HG03575 (cell line): ENCODE results near the gene STK33.

ENCODE experiments used
- ATAC-seq: cut with Tn5 transposase; IDR thresholded peaks from one replicate; pipeline ENCODE4 v1.9.1; 2021; ENCODE audit not compliant: unreplicated experiment, insufficient number of reproducible peaks, low FRiP score; ENCODE audit errors: extremely low read depth

STK33 gene

GRCh38 chr11:8564526-8564925 is 29.5 kb downstream of the STK33 start:
- ATAC-seq: no peak

DNA sequence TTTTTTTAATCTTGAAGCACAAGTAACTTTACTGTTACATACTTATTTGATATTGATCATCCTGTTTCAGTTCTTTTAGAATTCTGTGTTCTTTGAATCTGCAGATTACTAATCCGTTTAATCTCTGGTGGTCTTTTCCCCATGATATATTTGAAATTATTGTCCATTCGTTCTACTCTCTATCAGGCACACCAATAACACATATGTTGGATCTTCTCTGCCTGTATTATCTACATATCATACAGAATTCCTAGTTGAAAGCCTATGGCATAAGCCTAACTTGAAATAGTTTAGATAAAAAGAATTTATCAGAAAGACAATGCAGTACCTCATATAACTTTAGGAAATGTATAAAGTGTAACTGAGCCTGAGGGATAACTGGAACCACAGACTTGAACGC is 32.6 kb downstream of the STK33 start:
- no peak for ATAC-seq

- ATAC-seq: no peak
These were observed 35.6 kb downstream of the STK33 start for GRCh38 chr11:8558436-8558835.

- no peak for ATAC-seq
These were observed 48.2 kb downstream of the STK33 start for GRCh38 chr11:8545698-8546366.

- ATAC-seq: no peak
These were observed 49.2 kb downstream of the STK33 start for GRCh38 chr11:8544807-8545206.

DNA sequence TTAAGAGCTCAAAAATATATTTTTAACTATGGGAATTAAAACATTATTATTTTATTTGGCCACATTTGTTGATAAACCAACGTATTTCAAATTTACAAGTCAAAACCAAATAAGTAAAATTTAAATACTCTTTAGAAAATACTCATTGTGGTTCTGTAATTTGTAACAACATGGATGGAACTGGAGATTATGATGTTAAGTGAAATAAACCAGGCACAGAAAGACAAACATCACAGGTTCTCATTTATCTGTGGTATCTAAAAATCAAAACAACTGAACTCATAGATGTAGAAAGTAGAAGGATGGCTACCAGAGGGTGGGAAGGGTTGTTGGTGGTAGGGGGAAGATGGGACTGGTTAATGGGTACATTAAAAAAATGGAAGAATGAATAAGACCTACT is 50.8 kb downstream of the STK33 start:
- ATAC-seq: no peak

GRCh38 chr11:8541448-8541847 is 52.6 kb downstream of the STK33 start:
- ATAC-seq: no peak

DNA sequence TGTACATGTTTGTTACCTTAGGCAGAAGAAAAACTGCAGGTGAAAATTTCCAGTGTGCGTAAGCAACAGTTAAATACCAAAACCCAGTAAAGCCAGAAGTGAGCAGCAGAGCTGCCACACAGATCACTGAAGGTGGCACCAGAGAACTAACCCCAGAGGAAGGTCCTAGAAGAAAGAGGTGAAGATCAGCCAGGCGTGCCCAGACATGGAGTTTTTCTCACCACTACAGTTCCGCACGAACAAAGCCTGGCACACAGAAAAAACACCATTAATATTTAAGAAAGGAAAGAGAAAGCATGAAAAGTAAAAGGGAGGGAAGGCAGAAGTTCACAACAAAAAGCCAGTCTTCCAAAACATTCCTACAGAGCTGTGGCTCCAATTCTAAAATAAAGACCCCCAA is 60.7 kb downstream of the STK33 start:
- peak; percentile 66 for ATAC-seq

- ATAC-seq: peak; percentile 50
These were observed 61.6 kb downstream of the STK33 start for GRCh38 chr11:8532475-8532874.

- no peak for ATAC-seq
These were observed 62.0 kb downstream of the STK33 start for GRCh38 chr11:8531982-8532381.

DNA sequence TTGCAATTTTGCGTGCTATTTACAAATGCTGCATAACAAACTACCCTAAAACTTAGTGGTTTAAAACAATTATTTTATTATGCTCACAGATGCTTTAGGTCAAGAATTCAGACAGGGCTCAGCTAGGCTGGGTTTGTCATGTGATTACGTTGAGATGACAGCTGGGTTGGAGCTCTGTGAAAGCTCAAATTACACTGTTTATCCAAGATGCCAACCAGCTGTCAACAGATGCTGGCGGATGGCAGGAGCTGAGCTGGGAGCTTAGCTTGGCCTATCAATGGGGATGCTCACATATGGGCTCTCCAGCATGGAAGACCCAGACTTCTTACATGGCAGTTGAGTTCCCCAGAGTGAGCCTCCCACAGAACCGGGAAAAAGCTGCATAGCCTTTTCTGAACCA is 62.7 kb downstream of the STK33 start:
- no peak for ATAC-seq

GRCh38 chr11:8527939-8528338 is 66.1 kb downstream of the STK33 start:
- no peak for ATAC-seq

DNA sequence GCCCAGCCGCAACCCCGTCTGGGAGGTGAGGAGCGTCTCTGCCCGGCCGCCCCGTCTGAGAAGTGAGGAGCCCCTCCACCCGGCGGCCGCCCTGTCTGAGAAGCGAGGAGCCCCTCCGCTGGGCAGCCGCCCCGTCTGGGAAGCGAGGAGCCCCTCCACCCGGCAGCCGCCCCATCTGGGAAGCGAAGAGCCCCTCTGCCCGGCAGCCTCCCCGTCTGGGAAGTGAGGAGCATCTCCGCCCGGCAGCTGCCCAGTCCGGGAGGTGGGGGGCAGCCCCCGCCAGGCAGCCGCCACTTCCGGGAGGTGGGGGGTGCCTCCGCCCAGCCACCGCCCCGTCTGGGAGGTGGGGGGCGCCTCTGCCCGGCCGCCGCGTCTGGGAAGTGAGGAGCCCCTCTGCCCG is 70.6 kb downstream of the STK33 start:
- ATAC-seq: no peak

DNA sequence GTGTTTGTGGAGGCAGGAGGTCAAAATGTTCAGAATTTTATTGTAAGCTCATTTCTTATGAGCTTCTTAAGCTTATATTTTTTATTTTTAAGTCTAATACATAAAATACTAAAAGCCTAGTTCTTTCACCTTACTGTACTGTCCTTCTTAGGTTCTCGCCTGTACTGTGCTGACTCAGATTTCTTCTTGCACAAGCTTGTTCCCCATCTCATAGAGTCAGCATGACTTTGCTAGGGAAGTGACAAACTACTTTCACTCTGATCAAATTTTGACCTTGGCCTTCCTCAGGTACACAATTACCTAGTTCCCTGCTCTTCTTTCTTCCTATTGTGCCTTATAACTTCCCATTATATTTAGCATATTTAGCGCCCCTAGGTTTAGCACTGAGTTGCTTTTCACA is 81.5 kb downstream of the STK33 start:
- ATAC-seq: no peak

- no peak for ATAC-seq
These were observed 90.1 kb downstream of the STK33 start for GRCh38 chr11:8503910-8504364.

DNA sequence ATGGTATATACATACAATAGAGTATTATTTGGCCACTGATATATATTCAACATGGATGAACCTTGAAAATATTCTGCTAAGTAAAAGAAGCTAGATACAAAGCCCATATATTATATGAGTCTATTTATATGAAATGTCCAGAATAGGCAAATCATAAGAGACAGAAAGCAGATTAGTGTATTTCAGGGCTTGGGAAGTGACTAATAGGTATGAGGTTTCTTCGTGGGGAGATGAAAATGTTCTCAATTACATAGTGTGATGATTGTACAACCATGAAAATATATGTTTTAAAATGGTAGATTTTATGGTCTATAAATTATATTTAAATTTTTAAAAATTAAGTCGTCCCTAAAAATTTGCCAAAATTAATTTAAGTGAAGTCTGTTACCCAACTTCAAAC is 92.2 kb downstream of the STK33 start:
- ATAC-seq: no peak

- ATAC-seq: no peak
These were observed 105.6 kb downstream of the STK33 start for GRCh38 chr11:8488395-8488794.

DNA sequence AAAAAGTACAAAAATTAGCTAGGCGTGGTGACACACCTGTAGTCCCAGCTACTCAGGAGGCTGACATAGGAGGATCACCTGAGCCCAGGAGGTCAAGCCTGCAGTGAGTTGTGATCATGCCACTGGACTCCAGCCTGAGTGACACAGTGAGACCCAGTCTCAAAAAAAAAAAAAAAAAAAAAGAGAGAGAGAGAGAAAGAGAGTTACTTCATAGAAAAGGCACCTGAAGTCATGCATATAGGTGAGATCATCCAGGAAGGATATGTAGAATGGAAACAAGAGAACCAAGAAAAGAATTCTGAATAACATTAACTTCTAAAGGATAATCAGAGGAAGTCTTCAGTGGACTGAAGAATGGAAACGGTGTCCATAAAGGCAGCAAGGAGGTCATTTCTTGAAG is 106.8 kb downstream of the STK33 start:
- no peak for ATAC-seq

GRCh38 chr11:8484251-8484650 is 109.8 kb downstream of the STK33 start:
- ATAC-seq: no peak

DNA sequence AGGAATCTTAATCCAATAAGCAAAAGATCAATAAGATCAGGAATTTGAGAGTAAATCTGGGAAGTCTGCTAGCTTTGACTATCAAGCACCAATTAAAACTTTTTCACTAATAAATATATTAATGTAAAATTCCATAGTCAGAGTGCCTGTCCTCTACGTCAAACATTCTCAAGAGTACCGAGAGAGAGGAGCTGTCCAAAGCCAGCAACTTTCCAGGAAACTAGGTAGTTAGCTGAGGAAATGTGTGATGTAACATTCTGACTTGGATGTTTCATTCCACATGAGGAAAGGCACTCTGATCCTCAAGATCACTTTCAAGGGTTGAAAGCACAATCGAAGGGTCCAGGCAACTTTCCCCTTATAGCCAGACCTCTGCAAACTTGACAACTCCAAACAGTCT is 113.2 kb downstream of the STK33 start:
- no peak for ATAC-seq

- ATAC-seq: peak; percentile 88
These were observed 116.3 kb downstream of the STK33 start for GRCh38 chr11:8477680-8478079.
